B cell (primary cell): ENCODE data around the gene ZBTB8OS. TPM values are rescaled to one million over a fixed set of nuclear protein-coding genes. Genes with fewer than 3 reads are reported as not detected.

Source experiments
- ATAC-seq: fragments of 200-7000 bp; cut with Tn5 transposase; one replicate; pipeline ENCODE4 v1.10.0; 2021; ENCODE audit warnings: low read depth, mild to moderate bottlenecking, moderate number of reproducible peaks, moderate library complexity
- CTCF ChIA-PET: fragments of 350-600 bp; sonication (Branson Sonifier 250); formaldehyde crosslinking; loops from one replicate; lab custom pipeline; 2021; ENCODE audit warnings: antibody characterized with exemption, inconsistent platforms; lab: Charles Lee
- POLR2A ChIA-PET: fragments of 350-600 bp; sonication (Branson Sonifier 250); formaldehyde crosslinking; loops from one replicate; lab custom pipeline; 2021; ENCODE audit warnings: antibody characterized with exemption; lab: Charles Lee
- DNase-seq: peaks from one replicate; pipeline ENCODE4 v3.0.0; 2013
- H2AFZ ChIP-seq: 2 replicates; pipeline ENCODE4 v1.6.1; 2012; ENCODE audit warnings: mild to moderate bottlenecking, low read depth, low read length; ENCODE audit not compliant: insufficient read depth, poor library complexity, severe bottlenecking
- H3K27ac ChIP-seq, 2 donors: 1 replicate in 1 of 2; 2 replicates in 1 of 2; pipeline ENCODE4 v1.5.1; 2012 to 2013; ENCODE audit warnings: low read length in 2 of 2, mild to moderate bottlenecking in 2 of 2, moderate library complexity in 1 of 2
- H3K27me3 ChIP-seq, 4 experiments: fragments of 200-600 bp in 1 of 4; sonication (generic) in 1 of 4; replicated peaks in 1 of 4; 1 replicate in 2 of 4; 2 replicates in 2 of 4; pipeline versions ENCODE4 v1.6.1 to v1.7.0; 2013 to 2016; ENCODE audit warnings: low read length in 3 of 4, mild to moderate bottlenecking in 2 of 4, mixed read lengths in 1 of 4, moderate library complexity in 1 of 4; ENCODE audit not compliant: insufficient read depth in 4 of 4, control insufficient read depth in 3 of 4; ENCODE audit errors: control extremely low read depth in 1 of 4
- H3K36me3 ChIP-seq, 2 experiments: replicated peaks in 1 of 2; 1 replicate in 1 of 2; 2 replicates in 1 of 2; pipeline versions ENCODE4 v1.6.1 to v1.7.1; 2013; ENCODE audit warnings: low read length in 1 of 2; ENCODE audit not compliant: insufficient read depth in 2 of 2, control insufficient read depth in 1 of 2; ENCODE audit errors: control extremely low read depth in 1 of 2, extremely low read depth in 1 of 2
- H3K4me1 ChIP-seq, 2 donors: fragments of 200-600 bp in 1 of 2; sonication (generic) in 1 of 2; 1 replicate in 1 of 2; 2 replicates in 1 of 2; pipeline versions ENCODE4 v1.5.1 to v1.6.1; 2013 to 2017; ENCODE audit warnings: low read length in 2 of 2; ENCODE audit not compliant: control insufficient read depth in 2 of 2, insufficient read depth in 2 of 2
- H3K4me2 ChIP-seq: replicated peaks from 2 replicates; pipeline ENCODE3; 2012; ENCODE audit warnings: mild to moderate bottlenecking, low read depth, low read length; ENCODE audit not compliant: poor library complexity, severe bottlenecking
- H3K4me3 ChIP-seq, 5 experiments: fragments of 200-600 bp in 1 of 5; sonication (generic) in 1 of 5; 1 replicate in 3 of 5; 2 replicates in 2 of 5; pipeline versions ENCODE4 v1.5.1 to v1.7.0; 2011 to 2016; ENCODE audit warnings: low read length in 4 of 5, mild to moderate bottlenecking in 4 of 5, low read depth in 2 of 5, control low read depth in 1 of 5, moderate library complexity in 1 of 5; ENCODE audit not compliant: insufficient read depth in 1 of 5; ENCODE audit errors: control extremely low read depth in 1 of 5, extremely low read depth in 1 of 5
- H3K79me2 ChIP-seq: fragments of 200-600 bp; sonication (generic); one replicate; pipeline ENCODE4 v1.6.0; 2016; ENCODE audit warnings: low read length; ENCODE audit not compliant: control insufficient read depth, insufficient read depth
- H3K9ac ChIP-seq: fragments of 200-600 bp; sonication (generic); 2 replicates; pipeline ENCODE4 v1.6.1; 2017; ENCODE audit warnings: mild to moderate bottlenecking, low read length, moderate library complexity
- H3K9me3 ChIP-seq, 3 donors: one replicate each; pipeline versions ENCODE4 v1.6.1 to v1.7.1; 2013; ENCODE audit warnings: low read length in 2 of 3; ENCODE audit not compliant: control insufficient read depth in 2 of 3, insufficient read depth in 1 of 3; ENCODE audit errors: control extremely low read depth in 1 of 3
- H4K20me1 ChIP-seq: 2 replicates; pipeline ENCODE4 v1.6.0; 2012; ENCODE audit warnings: mild to moderate bottlenecking, low read length; ENCODE audit not compliant: insufficient read depth, control insufficient read depth, poor library complexity, severe bottlenecking
- H3K27ac Mint-ChIP-seq: one replicate; pipeline ENCODE4 v1.8.0; 2021; ENCODE audit warnings: mixed read lengths
- H3K27me3 Mint-ChIP-seq: one replicate; pipeline ENCODE4 v1.8.0; 2021; ENCODE audit warnings: mixed read lengths
- H3K4me1 Mint-ChIP-seq: one replicate; pipeline ENCODE4 v1.8.0; 2021; ENCODE audit warnings: mixed read lengths
- H3K4me3 Mint-ChIP-seq: one replicate; pipeline ENCODE4 v1.8.0; 2021; ENCODE audit warnings: mixed read lengths
- H3K9me3 Mint-ChIP-seq: one replicate; pipeline ENCODE4 v1.8.0; 2022; ENCODE audit warnings: mixed read lengths; ENCODE audit not compliant: insufficient read depth
- CTCF ChIP-seq: fragments of 200-600 bp; IDR thresholded peaks from one replicate; pipeline ENCODE4 v1.8.0; 2022; ENCODE audit warnings: antibody characterized with exemption, mild to moderate bottlenecking
- EZH2 ChIP-seq: IDR thresholded peaks from 2 replicates; pipeline ENCODE4 v1.6.1; 2012; ENCODE audit warnings: borderline replicate concordance, low read depth, mild to moderate bottlenecking, moderate library complexity, low read length; ENCODE audit not compliant: insufficient read depth, poor library complexity, severe bottlenecking
- WGBS: methylation state at CpG from one replicate; pipeline ENCODE4 v1.1.5; 2013; ENCODE audit warnings: missing lambda C conversion rate; ENCODE audit not compliant: insufficient coverage; 5-methylcytosine and 5-hydroxymethylcytosine counted together
- intact Hi-C: fragments of 100-400 bp; cut with micrococcal nuclease; formaldehyde crosslinking; loops from one replicate; pipeline ENCODE4 v1.10.0; 2022
- polyA plus RNA-seq: library from polyadenylated mRNA; depleted of rRNA; stranded (reverse); fragments of >200 nt; gene quantifications from 2 replicates; pipeline ENCODE4 v1.2.3, GENCODE V29; 2012
- total RNA-seq, 2 donors: library from RNA; stranded (reverse); fragments of 120-200 nt in 1 of 2; gene quantifications; 1 replicate in 1 of 2; 2 replicates in 1 of 2; pipeline versions ENCODE4 v1.2.3 to v1.2.4, GENCODE V29; 2013 to 2022

The ZBTB8OS gene
- total and polyA plus RNA-seq, 2 donors (not counting 1 experiment from before 2014, with no cell fraction given), result 35.1 to 50.9 TPM

- H3K27ac Mint-ChIP-seq, result no peak overlapping the region
- no peaks in the 10 kb centered on the region for H3K9me3 Mint-ChIP-seq
- no peak overlapping the region for H3K4me3 Mint-ChIP-seq
- H3K27me3 Mint-ChIP-seq, result no peaks in the 10 kb centered on the region
- no peak overlapping the region for H3K4me3 ChIP-seq
- H2AFZ ChIP-seq, result no peak overlapping the region
- peaks cover 0 to 3% (median 0%) of the 10 kb centered on the region in 3 donors for H3K9me3 ChIP-seq
- no peaks in the 10 kb centered on the region for H4K20me1 ChIP-seq
- no peak for TF ChIP-seq CTCF
- TF ChIP-seq EZH2, result no peak
- no peak overlapping the region for H3K9ac ChIP-seq
- ATAC-seq, result no peak
- no peak overlapping the region for H3K4me2 ChIP-seq
- peaks cover 0 to 6% (median 0%) of the 10 kb centered on the region in 4 experiments for H3K27me3 ChIP-seq
- CTCF ChIA-PET, result no interaction called here
- POLR2A ChIA-PET, result no interaction called here
- H3K27ac ChIP-seq, result no peak overlapping the region
- H3K4me1 ChIP-seq, result peaks cover 9 to 12% of the 10 kb centered on the region in 2 donors
- H3K36me3 ChIP-seq, result no peaks in the 10 kb centered on the region
- H3K4me1 Mint-ChIP-seq, result peaks cover 12% of the 10 kb centered on the region
- no peaks in the 10 kb centered on the region for H3K79me2 ChIP-seq
- intact Hi-C loops, result no loop called here
- no peak for DNase-seq
- no CpG with 5 or more reads among the region's 4 CpGs for WGBS
Measured at GRCh38 chr1:32609180-32609579, 41.2 kb downstream of the ZBTB8OS start.

- H3K9me3 ChIP-seq, result no peaks in the 10 kb centered on the region
- H3K27ac Mint-ChIP-seq, result no peak overlapping the region
- ChIA-PET CTCF (interaction anchor here (0.6 kb wide), 1 partner anchor 49 kb away, joined by 3 read pairs; no protein-coding TSS in a partner anchor), POLR2A (no interaction called here)
- H3K4me3 ChIP-seq, result no peak overlapping the region
- no peaks in the 10 kb centered on the region for H3K4me1 Mint-ChIP-seq
- peaks cover 0 to under 1% (median 0%) of the 10 kb centered on the region in 4 experiments for H3K27me3 ChIP-seq
- H3K79me2 ChIP-seq, result no peaks in the 10 kb centered on the region
- no peak overlapping the region for H3K9ac ChIP-seq
- no peaks in the 10 kb centered on the region for H3K36me3 ChIP-seq
- 86% methylated on average over 9 of the region's 11 CpGs for WGBS
- H3K27me3 Mint-ChIP-seq, result no peaks in the 10 kb centered on the region
- H3K4me3 Mint-ChIP-seq, result no peak overlapping the region
- H3K4me1 ChIP-seq, result peaks cover 0 to 1% of the 10 kb centered on the region in 2 donors
- no peak overlapping the region for H3K27ac ChIP-seq
- intact Hi-C loops, result no loop called here
- DNase-seq (no peak), ATAC-seq (no peak)
- no peaks in the 10 kb centered on the region for H3K9me3 Mint-ChIP-seq
- no peak overlapping the region for H2AFZ ChIP-seq
- TF ChIP-seq CTCF (no peak), EZH2 (no peak)
- H3K4me2 ChIP-seq, result no peak overlapping the region
- H4K20me1 ChIP-seq, result no peaks in the 10 kb centered on the region
Measured at GRCh38 chr1:32606565-32607371, 43.6 kb downstream of the ZBTB8OS start.
